Gastrocnemius medialis (tissue), 4 donors: ENCODE data around the gene ADCY2.

Source experiments
- CTCF ChIP-seq, 5 experiments: fragments of 450-650 bp in 3 of 5; fragments of 200-600 bp in 2 of 5; sonication (generic) in 2 of 5; IDR thresholded peaks in 4 of 5; conservative IDR thresholded peaks in 1 of 5; 1 replicate in 4 of 5; 2 replicates in 1 of 5; pipeline ENCODE4 v1.5.1; 2016 to 2019; ENCODE audit warnings: antibody characterized with exemption in 5 of 5, mild to moderate bottlenecking in 3 of 5, moderate library complexity in 3 of 5
- POLR2A ChIP-seq, 2 donors: fragments of 450-650 bp; IDR thresholded peaks; one replicate each; pipeline ENCODE4 v1.6.1; 2017; ENCODE audit warnings: antibody characterized with exemption in 2 of 2, mild to moderate bottlenecking in 2 of 2, moderate library complexity in 2 of 2

GRCh38 chr5:7822449-7822848 lies 426.5 kb downstream of the ADCY2 start:
- TF ChIP-seq CTCF (IDR thresholded peaks at IDR 0.05 in 4 of 5, conservative IDR thresholded peaks at IDR 0.05 in 1 of 5) (no peak), POLR2A (IDR thresholded peaks at IDR 0.05) (no peak)
